Measurements from ENCODE around the gene ENTPD8.

DNA sequence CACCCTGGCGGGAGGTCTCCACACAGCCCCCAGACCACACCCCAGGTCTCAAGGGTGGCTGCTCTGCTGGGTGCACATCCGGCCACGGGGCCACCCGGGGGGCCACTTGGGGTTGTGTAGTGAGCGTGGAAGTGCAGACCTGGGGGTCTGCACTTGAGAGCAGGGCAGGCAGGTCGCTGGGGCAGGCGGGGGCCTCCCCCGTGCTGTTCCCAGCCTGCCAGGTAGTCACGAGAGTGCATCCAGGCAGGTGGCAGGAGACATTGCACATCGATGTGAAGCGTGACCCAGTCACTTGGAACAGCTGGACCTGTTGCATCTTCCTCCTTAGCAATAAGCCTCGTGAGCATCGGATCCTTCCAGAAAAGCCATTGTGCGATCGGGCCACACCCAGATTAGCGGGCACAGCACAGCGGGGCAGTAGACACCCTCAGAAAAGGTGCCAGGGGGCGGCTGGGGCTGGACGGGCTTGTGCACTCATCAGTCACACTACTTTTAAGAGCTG lies 4.8 kb upstream of the ENTPD8 start:
- TF ChIP-seq CTCF (conservative IDR thresholded peaks at IDR 0.05; ENCODE audit: low read length), result no peak
- TF ChIP-seq EZH2phosphoT487 (IDR thresholded peaks at IDR 0.05; ENCODE audit: borderline replicate concordance, low read depth, low read length), result no peak
